A549 (cell line): ENCODE measurements around the gene NTSR1. TPM values are rescaled to one million over a fixed set of nuclear protein-coding genes. Genes with fewer than 3 reads are reported as not detected.

Experiments used
- ATAC-seq, 2 experiments: fragments of 200-7000 bp in 1 of 2; fragments of >200 bp in 1 of 2; cut with Nextera tagmentation in 1 of 2; cut with Tn5 transposase in 1 of 2; 3 replicates each; pipeline versions ENCODE4 v1.8.0 to v1.9.1; 2018 to 2020; ENCODE audit warnings: mild to moderate bottlenecking in 1 of 2, moderate library complexity in 1 of 2
- CTCF ChIA-PET: fragments of 300-600 bp; sonication (Branson Sonifier 250); formaldehyde crosslinking; extraction: SDS; loops from one replicate; lab custom pipeline; 2021; ENCODE audit warnings: antibody characterized with exemption, inconsistent platforms; lab: Yijun Ruan, JAX
- POLR2A ChIA-PET: fragments of 350-600 bp; formaldehyde crosslinking; extraction: SDS; loops from one replicate; lab custom pipeline; 2021; ENCODE audit warnings: antibody characterized with exemption, inconsistent platforms; lab: Yijun Ruan, JAX
- DNase-seq, 2 experiments: peaks; one replicate each; pipeline versions ENCODE4 v3.0.0 to v3.0.0-alpha.2; 2011 to 2016; ENCODE audit warnings: low read depth in 1 of 2, low spot score in 1 of 2
- FAIRE-seq: peaks from 2 replicates; lab custom pipeline; 2011; peaks lifted over from hg19 to GRCh38; lab: Jason Lieb, UNC
- H3K27ac ChIP-seq, 2 experiments: fragments of >200 bp; sonication (Bioruptor Twin); formaldehyde crosslinking; 3 replicates each; pipeline ENCODE4 v1.5.1; 2016 to 2017
- H3K4me1 ChIP-seq: fragments of >200 bp; sonication (Bioruptor Twin); formaldehyde crosslinking; 3 replicates; pipeline ENCODE4 v1.6.1; 2016
- H3K4me2 ChIP-seq: fragments of >200 bp; sonication (Bioruptor Twin); formaldehyde crosslinking; 3 replicates; pipeline ENCODE4 v1.6.1; 2016
- H3K4me3 ChIP-seq: fragments of >200 bp; sonication (Bioruptor Twin); formaldehyde crosslinking; 3 replicates; pipeline ENCODE4 v1.5.1; 2016
- H3K9me3 ChIP-seq: fragments of >200 bp; sonication (Bioruptor Twin); formaldehyde crosslinking; 3 replicates; pipeline ENCODE4 v1.6.1; 2016
- CHD4 ChIP-seq: fragments of 200-600 bp; sonication (generic); IDR thresholded peaks from 2 replicates; pipeline ENCODE4 v1.6.1; 2016; ENCODE audit warnings: antibody characterized with exemption, mild to moderate bottlenecking, borderline replicate concordance
- E2F6 ChIP-seq: IDR thresholded peaks from 2 replicates; pipeline ENCODE4 v1.6.1; 2012; ENCODE audit warnings: low read depth, borderline replicate concordance
- ELK1 ChIP-seq: fragments of 150-350 bp; IDR thresholded peaks from 2 replicates; pipeline ENCODE4 v1.6.1; 2014; ENCODE audit warnings: low read depth, mild to moderate bottlenecking, low read length
- EP300 ChIP-seq, 2 experiments: fragments of >200 bp; sonication (Bioruptor Twin); formaldehyde crosslinking; IDR thresholded peaks; 2 replicates in 1 of 2; 3 replicates in 1 of 2; pipeline ENCODE4 v1.6.1; 2016 to 2017
- HOXB13 ChIP-seq: fragments of 250-450 bp; sonication (Bioruptor Pico); IDR thresholded peaks from 2 replicates; pipeline ENCODE4 v1.5.0; 2020; ENCODE audit warnings: low read depth, mild to moderate bottlenecking, moderate library complexity
- HOXB5 ChIP-seq: fragments of 250-450 bp; sonication (Bioruptor Pico); IDR thresholded peaks from 2 replicates; pipeline ENCODE4 v1.5.0; 2020; ENCODE audit warnings: mild to moderate bottlenecking, moderate library complexity
- JUN ChIP-seq, 2 experiments: fragments of >200 bp; sonication (Bioruptor Twin); formaldehyde crosslinking; IDR thresholded peaks; 2 replicates in 1 of 2; 3 replicates in 1 of 2; pipeline ENCODE4 v1.6.1; 2016 to 2017
- KDM5A ChIP-seq: fragments of 200-600 bp; sonication (generic); IDR thresholded peaks from 2 replicates; pipeline ENCODE4 v1.6.1; 2016; ENCODE audit warnings: antibody characterized with exemption, mild to moderate bottlenecking
- MAX ChIP-seq: IDR thresholded peaks from 2 replicates; pipeline ENCODE4 v1.6.1; 2012
- PBX3 ChIP-seq: IDR thresholded peaks from 2 replicates; pipeline ENCODE4 v1.6.1; 2012
- PHF8 ChIP-seq: fragments of 200-600 bp; sonication (generic); IDR thresholded peaks from 2 replicates; pipeline ENCODE4 v1.6.1; 2016; ENCODE audit warnings: low read depth, mild to moderate bottlenecking, antibody characterized with exemption, moderate library complexity, borderline replicate concordance
- POLR2A ChIP-seq: IDR thresholded peaks from 2 replicates; pipeline ENCODE4 v1.6.1; 2012; ENCODE audit warnings: mild to moderate bottlenecking, low read length
- USF2 ChIP-seq: fragments of 450-650 bp; IDR thresholded peaks from 2 replicates; pipeline ENCODE4 v1.6.1; 2014; ENCODE audit warnings: antibody characterized with exemption
- WGBS: methylation state at CpG from one replicate; pipeline ENCODE4 v1.1.6; 2017; ENCODE audit errors: missing lambda C conversion rate; 5-methylcytosine and 5-hydroxymethylcytosine counted together
- polyA plus RNA-seq, 4 experiments: library from polyadenylated mRNA; depleted of rRNA in 3 of 4; stranded (reverse); fragments of >200 nt; fragmentation: RNase III in 1 of 4; extraction: RNeasy Plus Mini Kit Qiagen cat#74134 plus additional on column Dnase treatment in 1 of 4; gene quantifications; 2 replicates in 3 of 4; 3 replicates in 1 of 4; pipeline ENCODE4 v1.2.3, GENCODE V29; 2011 to 2017

NTSR1 gene
- polyA plus RNA-seq, 2 of the 4 experiments (the other 2 are of a cell fraction) = 0.03 TPM; not detected in 1

- DNase-seq (no peak), FAIRE-seq (no peak), ATAC-seq (no peak)
- Histone ChIP-seq H3K9me3 (no peaks in the 10 kb centered on the region), H3K4me1 (peaks cover 24% of the 10 kb centered on the region), H3K4me2 (peak overlapping the region; percentile 87), H3K27ac (peak overlapping the region; percentile 77 to 81; a peak in 5 of 6 replicates), H3K4me3 (no peak overlapping the region)
- ChIA-PET POLR2A (interaction anchor here (1.4 to 1.7 kb wide), 2 partner anchors 9 to 89 kb away, joined by 3 to 16 read pairs; no protein-coding TSS in a partner anchor), CTCF (interaction anchor here (0.7 to 10.3 kb wide), 22 partner anchors 11 to 383 kb away, joined by 3 to 311 read pairs (median 16); partner anchors contain the start of gene NTSR1)
- 82% methylated on average over 21 of the region's 22 CpGs for WGBS
- TF ChIP-seq HOXB13 (no peak), MAX (no peak), EP300 (IDR thresholded peaks at IDR 0.05) (no peak), ELK1 (no peak), HOXB5 (no peak)
Measured at GRCh38 chr20:62792940-62793756, 84.5 kb downstream of the NTSR1 start.

- Histone ChIP-seq H3K4me2 (peak overlapping the region; percentile 87), H3K27ac (peak overlapping the region; percentile 77 to 81), H3K9me3 (no peaks in the 10 kb centered on the region), H3K4me3 (peak overlapping the region; percentile 28; the same call in 1 of the 3 replicates), H3K4me1 (peaks cover 29% of the 10 kb centered on the region)
- TF ChIP-seq JUN (IDR thresholded peaks at IDR 0.05) = no peak
- TF ChIP-seq USF2 = peak; percentile 57
- WGBS = 43% methylated on average over 3 of the region's 7 CpGs
- ChIA-PET POLR2A (interaction anchor here (0.9 to 1.7 kb wide), 8 partner anchors 9 to 170 kb away, joined by 3 to 16 read pairs (median 5); partner anchors contain the start of gene SLCO4A1), CTCF (interaction anchor here (1.0 to 10.3 kb wide), 5 partner anchors 14 to 177 kb away, joined by 3 to 311 read pairs (median 12); partner anchors contain the start of gene NTSR1)
- FAIRE-seq (no peak), ATAC-seq (no peak), DNase-seq (no peak)
Measured at GRCh38 chr20:62793757-62794006, 85.0 kb downstream of the NTSR1 start.

GRCh38 chr20:62794007-62794724, 85.5 kb downstream of the NTSR1 start:
- no peaks in the 10 kb centered on the region for H3K9me3 ChIP-seq
- FAIRE-seq = no peak
- ATAC-seq = peak; percentile 65 to 83
- POLR2A ChIA-PET = interaction anchor here (0.6 to 1.7 kb wide), 13 partner anchors 8 to 607 kb away, joined by 3 to 16 read pairs (median 3); partner anchors contain the start of gene SLCO4A1
- H3K4me3 ChIP-seq = peak overlapping the region; percentile 64
- TF ChIP-seq PBX3 (peak; percentile 88), E2F6 (0 out of 2 replicates have a peak, but pooled peaks have one; percentile 24), CHD4 (no peak), POLR2A (peak; percentile 67), PHF8 (peak; percentile 68; the same call in 1 of the 2 replicates), KDM5A (no peak)
- DNase-seq = peak; percentile 93 to 97
- H3K4me2 ChIP-seq = peak overlapping the region; percentile 88
- WGBS = 0% methylated on average over 15 of the region's 69 CpGs
- H3K27ac ChIP-seq = peak overlapping the region; percentile 92 to 100
- CTCF ChIA-PET = interaction anchor here (0.6 to 10.3 kb wide), 6 partner anchors 14 to 313 kb away, joined by 3 to 311 read pairs (median 9); partner anchors contain the start of gene NTSR1
- H3K4me1 ChIP-seq = peaks cover 29% of the 10 kb centered on the region
